ENCODE data around the gene GALNT16. TPM values are rescaled to one million over a fixed set of nuclear protein-coding genes. Genes with fewer than 3 reads are reported as not detected.

Gene GALNT16
- total and polyA plus RNA-seq, 2 donors (not counting 3 experiments of a cell fraction or from before 2014, with no cell fraction given) = 0.39 to 0.49 TPM

GRCh38 chr14:69226178-69226577 lies 33.8 kb upstream of the GALNT16 start:
- H3K4me2 ChIP-seq (ENCODE audit: insufficient read depth, low read length) = peak overlapping the region; percentile 30
- peaks cover 9% of the 10 kb centered on the region for H3K4me1 ChIP-seq (ENCODE audit: control insufficient read depth, extremely low read depth, insufficient read depth, low read length)
- no peaks in the 10 kb centered on the region for H3K27me3 ChIP-seq (ENCODE audit: control insufficient read depth in 2 of 2, insufficient read depth in 2 of 2, low read length in 2 of 2)
- no peak overlapping the region for H3K4me3 ChIP-seq (replicated peaks in 1 of 3; ENCODE audit: insufficient read depth in 1 of 3, low read depth in 1 of 3, low read length in 3 of 3)
- ChIA-PET CTCF (interaction anchor here (0.9 to 1.9 kb wide), 7 partner anchors 10 to 363 kb away, joined by 3 to 13 read pairs (median 4); no protein-coding TSS in a partner anchor), POLR2A (no interaction called here)
- peaks cover 2% of the 10 kb centered on the region for H3K9me1 ChIP-seq (replicated peaks; ENCODE audit: control insufficient read depth, extremely low read depth, insufficient read depth, low read length)
- peak overlapping the region; percentile 47 for H3K27ac ChIP-seq (ENCODE audit: insufficient read depth, low read depth, low read length)
- BruUV-seq (replicated peaks) = no TSS peak
- dilution Hi-C loops (cut with MboI; ENCODE audit: extremely low pct_ligation_motif_present, low sequenced_read_pairs) = no loop called here
- no peaks in the 10 kb centered on the region for H3K36me3 ChIP-seq (ENCODE audit: control insufficient read depth in 2 of 2, extremely low read depth in 1 of 2, insufficient read depth in 2 of 2, low read length in 2 of 2)
- peak; percentile 92 for DNase-seq (ENCODE audit: low read depth, low spot score)
- H3K9me3 ChIP-seq (replicated peaks; ENCODE audit: control insufficient read depth, insufficient read depth, low read length) = no peaks in the 10 kb centered on the region
- FAIRE-seq = peak; percentile 60
- TF ChIP-seq POLR2AphosphoS5 (IDR thresholded peaks at IDR 0.05; ENCODE audit: insufficient read depth, low read depth, low read length) = no peak
- no peak for TF ChIP-seq POLR2A (IDR thresholded peaks at IDR 0.05; ENCODE audit: low read depth, low read length)
- no peak for TF ChIP-seq EZH2 (IDR thresholded peaks at IDR 0.05; ENCODE audit: borderline replicate concordance, low read depth, low read length, severe bottlenecking)
- TF ChIP-seq JUN (IDR thresholded peaks at IDR 0.05; ENCODE audit: borderline replicate concordance, insufficient read depth, insufficient read length, low read depth) = no peak
- no peak for TF ChIP-seq MAX (IDR thresholded peaks at IDR 0.05; ENCODE audit: insufficient read depth, insufficient read length)
- TF ChIP-seq, protein P1, sequence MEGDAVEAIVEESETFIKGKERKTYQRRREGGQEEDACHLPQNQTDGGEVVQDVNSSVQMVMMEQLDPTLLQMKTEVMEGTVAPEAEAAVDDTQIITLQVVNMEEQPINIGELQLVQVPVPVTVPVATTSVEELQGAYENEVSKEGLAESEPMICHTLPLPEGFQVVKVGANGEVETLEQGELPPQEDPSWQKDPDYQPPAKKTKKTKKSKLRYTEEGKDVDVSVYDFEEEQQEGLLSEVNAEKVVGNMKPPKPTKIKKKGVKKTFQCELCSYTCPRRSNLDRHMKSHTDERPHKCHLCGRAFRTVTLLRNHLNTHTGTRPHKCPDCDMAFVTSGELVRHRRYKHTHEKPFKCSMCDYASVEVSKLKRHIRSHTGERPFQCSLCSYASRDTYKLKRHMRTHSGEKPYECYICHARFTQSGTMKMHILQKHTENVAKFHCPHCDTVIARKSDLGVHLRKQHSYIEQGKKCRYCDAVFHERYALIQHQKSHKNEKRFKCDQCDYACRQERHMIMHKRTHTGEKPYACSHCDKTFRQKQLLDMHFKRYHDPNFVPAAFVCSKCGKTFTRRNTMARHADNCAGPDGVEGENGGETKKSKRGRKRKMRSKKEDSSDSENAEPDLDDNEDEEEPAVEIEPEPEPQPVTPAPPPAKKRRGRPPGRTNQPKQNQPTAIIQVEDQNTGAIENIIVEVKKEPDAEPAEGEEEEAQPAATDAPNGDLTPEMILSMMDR (IDR thresholded peaks at IDR 0.05; ENCODE audit: extremely low read depth in 1 of 2, insufficient read depth in 1 of 2, low read depth in 1 of 2, low read length in 2 of 2) = no peak
- no peak for TF ChIP-seq GATA2 (IDR thresholded peaks at IDR 0.05; ENCODE audit: insufficient read depth, insufficient read length, low read depth, low read length)
- TF ChIP-seq FOS (IDR thresholded peaks at IDR 0.05; ENCODE audit: borderline replicate concordance, insufficient read depth, low read length) = no peak
- TF ChIP-seq MYC (IDR thresholded peaks at IDR 0.05; ENCODE audit: low read depth, low read length) = no peak
- no peaks in the 10 kb centered on the region for H4K20me1 ChIP-seq (replicated peaks; ENCODE audit: control insufficient read depth, extremely low read depth, insufficient read depth, low read length)
- peak overlapping the region; percentile 4 for H3K9ac ChIP-seq (replicated peaks; ENCODE audit: extremely low read depth, insufficient read depth, low read length)
- no peaks in the 10 kb centered on the region for H3K79me2 ChIP-seq (ENCODE audit: control insufficient read depth, insufficient read depth, low read length)
- intact Hi-C loops (cut with micrococcal nuclease) = loop anchor here (5.0 kb wide), 2 partner anchors 74 to 99 kb away; partner anchors contain the start of gene DCAF5
- H2AFZ ChIP-seq (ENCODE audit: low read depth, low read length) = peak overlapping the region; percentile 39

All from endothelial cell of umbilical vein (primary cell).